WTC11 (cell line): ENCODE data around the gene MTURN. TPM values are rescaled to one million over a fixed set of nuclear protein-coding genes. Genes with fewer than 3 reads are reported as not detected.
"Not testable (repeated sequence)": the region's sequence is repeated elsewhere in the genome, so short reads cannot be mapped to it uniquely, and the experiment has no call there.

Experiments used
- ATAC-seq: fragments of 200-7000 bp; cut with Tn5 transposase; 2 replicates; pipeline ENCODE4 v1.10.0; 2021; ENCODE audit warnings: mild to moderate bottlenecking, moderate library complexity
- CTCF ChIA-PET: fragments of 300-600 bp; sonication (Branson Sonifier 250); formaldehyde crosslinking; loops from one replicate; lab custom pipeline; 2021; ENCODE audit warnings: antibody characterized with exemption; lab: Charles Lee
- POLR2A ChIA-PET: fragments of 350-600 bp; sonication (Branson Sonifier 250); formaldehyde crosslinking; loops from one replicate; lab custom pipeline; 2021; ENCODE audit warnings: antibody characterized with exemption; lab: Charles Lee
- DNase-seq: peaks from one replicate; pipeline ENCODE4 v3.0.0; 2021; ENCODE audit warnings: low spot score
- H3K27ac Mint-ChIP-seq: 2 replicates; pipeline ENCODE4 v1.8.0; 2021; ENCODE audit warnings: mixed read lengths
- H3K27me3 Mint-ChIP-seq: 2 replicates; pipeline ENCODE4 v1.8.0; 2021; ENCODE audit warnings: low read depth, mild to moderate bottlenecking, moderate library complexity, mixed read lengths
- H3K36me3 Mint-ChIP-seq: 2 replicates; pipeline ENCODE4 v1.8.0; 2021; ENCODE audit warnings: mixed read lengths
- H3K4me1 Mint-ChIP-seq: 2 replicates; pipeline ENCODE4 v1.8.0; 2022; ENCODE audit warnings: mixed read lengths
- H3K4me3 Mint-ChIP-seq: 2 replicates; pipeline ENCODE4 v1.8.0; 2021; ENCODE audit warnings: mild to moderate bottlenecking, moderate library complexity, mixed read lengths
- H3K9me3 Mint-ChIP-seq: 2 replicates; pipeline ENCODE4 v1.8.0; 2021; ENCODE audit warnings: mixed read lengths
- CREB1 ChIP-seq: sonication (generic); formaldehyde crosslinking; IDR thresholded peaks from 2 replicates; pipeline ENCODE4 v1.8.0; 2023; ENCODE audit warnings: mild to moderate bottlenecking, missing genetic modification reagents
- JAZF1 ChIP-seq: fragments of 250-450 bp; sonication (Bioruptor Pico); IDR thresholded peaks from 2 replicates; pipeline ENCODE4 v1.9.0; 2021; ENCODE audit warnings: moderate library complexity, mild to moderate bottlenecking, inconsistent platforms
- MXD4 ChIP-seq: fragments of 250-450 bp; sonication (Bioruptor Pico); IDR thresholded peaks from 2 replicates; pipeline ENCODE4 v1.8.0; 2021; ENCODE audit warnings: mild to moderate bottlenecking, moderate library complexity, borderline replicate concordance
- NFATC4 ChIP-seq: fragments of 250-450 bp; sonication (Bioruptor Pico); IDR thresholded peaks from 2 replicates; pipeline ENCODE4 v1.9.0; 2021; ENCODE audit warnings: mild to moderate bottlenecking
- NR3C1 ChIP-seq: sonication (generic); formaldehyde crosslinking; conservative IDR thresholded peaks from 2 replicates; pipeline ENCODE4 v1.8.1; 2023; ENCODE audit warnings: low read depth, mild to moderate bottlenecking, missing genetic modification reagents
- PRRX2 ChIP-seq: fragments of 250-450 bp; sonication (Bioruptor Pico); IDR thresholded peaks from 2 replicates; pipeline ENCODE4 v1.8.0; 2021; ENCODE audit warnings: mild to moderate bottlenecking
- RORB ChIP-seq: fragments of 250-450 bp; sonication (Bioruptor Pico); IDR thresholded peaks from 2 replicates; pipeline ENCODE4 v1.9.0; 2021; ENCODE audit warnings: mild to moderate bottlenecking
- SP1 ChIP-seq: sonication (generic); formaldehyde crosslinking; conservative IDR thresholded peaks from 2 replicates; pipeline ENCODE4 v1.8.1; 2022; ENCODE audit warnings: missing genetic modification reagents
- TEAD4 ChIP-seq: sonication (generic); formaldehyde crosslinking; IDR thresholded peaks from 2 replicates; pipeline ENCODE4 v1.8.0; 2022; ENCODE audit warnings: mild to moderate bottlenecking, missing genetic modification reagents
- ZNF121 ChIP-seq: sonication (generic); formaldehyde crosslinking; IDR thresholded peaks from 2 replicates; pipeline ENCODE4 v1.8.0; 2023; ENCODE audit warnings: missing genetic modification reagents
- ZNF263 ChIP-seq: sonication (generic); formaldehyde crosslinking; IDR thresholded peaks from 2 replicates; pipeline ENCODE4 v1.8.1; 2022; ENCODE audit warnings: low read depth, mild to moderate bottlenecking, moderate library complexity, missing genetic modification reagents
- ZNF416 ChIP-seq: fragments of 250-450 bp; sonication (Bioruptor Pico); IDR thresholded peaks from 2 replicates; pipeline ENCODE4 v1.9.0; 2021; ENCODE audit warnings: mild to moderate bottlenecking, inconsistent platforms
- total RNA-seq: library from RNA; stranded (reverse); gene quantifications from 3 replicates; pipeline ENCODE4 v1.2.3, GENCODE V29; 2021
- TF ChIP-seq, protein P1 (sequence below): sonication (generic); formaldehyde crosslinking; IDR thresholded peaks from 2 replicates; pipeline ENCODE4 v1.8.0; 2023; ENCODE audit warnings: missing genetic modification reagents, mild to moderate bottlenecking, borderline replicate concordance
- TF ChIP-seq, protein P2 (sequence below): fragments of 250-450 bp; sonication (Bioruptor Pico); IDR thresholded peaks from 2 replicates; pipeline ENCODE4 v2.1.2; 2022; ENCODE audit warnings: mild to moderate bottlenecking, moderate library complexity
- TF ChIP-seq, protein P3 (sequence below): sonication (generic); formaldehyde crosslinking; IDR thresholded peaks from 2 replicates; pipeline ENCODE4 v1.8.1; 2022; ENCODE audit warnings: mild to moderate bottlenecking, missing genetic modification reagents, moderate library complexity, borderline replicate concordance
- TF ChIP-seq, protein P4 (sequence below): sonication (generic); formaldehyde crosslinking; IDR thresholded peaks from 2 replicates; pipeline ENCODE4 v1.8.1; 2023; ENCODE audit warnings: mild to moderate bottlenecking, missing genetic modification reagents
- TF ChIP-seq, protein P5 (sequence below): fragments of 250-450 bp; sonication (Bioruptor Pico); IDR thresholded peaks from 2 replicates; pipeline ENCODE4 v1.9.0; 2021; ENCODE audit warnings: mild to moderate bottlenecking, borderline replicate concordance

MTURN gene
- total RNA-seq, 1 experiment from 2014 or later: 5.0 TPM

- no peak overlapping the region for H3K27ac Mint-ChIP-seq
- TF ChIP-seq CREB1 (CRISPR knock-in tag) (no peak), ZNF416 (CRISPR knock-in tag) (no peak), RORB (CRISPR knock-in tag) (no peak), NR3C1 (CRISPR knock-in tag) (no peak), ZNF263 (CRISPR knock-in tag) (no peak), JAZF1 (CRISPR knock-in tag) (no peak), TEAD4 (CRISPR knock-in tag) (no peak), SP1 (no peak), ZNF121 (CRISPR knock-in tag) (no peak), PRRX2 (CRISPR knock-in tag) (no peak), NFATC4 (CRISPR knock-in tag) (no peak), MXD4 (CRISPR knock-in tag) (no peak)
- TF ChIP-seq, protein P1, sequence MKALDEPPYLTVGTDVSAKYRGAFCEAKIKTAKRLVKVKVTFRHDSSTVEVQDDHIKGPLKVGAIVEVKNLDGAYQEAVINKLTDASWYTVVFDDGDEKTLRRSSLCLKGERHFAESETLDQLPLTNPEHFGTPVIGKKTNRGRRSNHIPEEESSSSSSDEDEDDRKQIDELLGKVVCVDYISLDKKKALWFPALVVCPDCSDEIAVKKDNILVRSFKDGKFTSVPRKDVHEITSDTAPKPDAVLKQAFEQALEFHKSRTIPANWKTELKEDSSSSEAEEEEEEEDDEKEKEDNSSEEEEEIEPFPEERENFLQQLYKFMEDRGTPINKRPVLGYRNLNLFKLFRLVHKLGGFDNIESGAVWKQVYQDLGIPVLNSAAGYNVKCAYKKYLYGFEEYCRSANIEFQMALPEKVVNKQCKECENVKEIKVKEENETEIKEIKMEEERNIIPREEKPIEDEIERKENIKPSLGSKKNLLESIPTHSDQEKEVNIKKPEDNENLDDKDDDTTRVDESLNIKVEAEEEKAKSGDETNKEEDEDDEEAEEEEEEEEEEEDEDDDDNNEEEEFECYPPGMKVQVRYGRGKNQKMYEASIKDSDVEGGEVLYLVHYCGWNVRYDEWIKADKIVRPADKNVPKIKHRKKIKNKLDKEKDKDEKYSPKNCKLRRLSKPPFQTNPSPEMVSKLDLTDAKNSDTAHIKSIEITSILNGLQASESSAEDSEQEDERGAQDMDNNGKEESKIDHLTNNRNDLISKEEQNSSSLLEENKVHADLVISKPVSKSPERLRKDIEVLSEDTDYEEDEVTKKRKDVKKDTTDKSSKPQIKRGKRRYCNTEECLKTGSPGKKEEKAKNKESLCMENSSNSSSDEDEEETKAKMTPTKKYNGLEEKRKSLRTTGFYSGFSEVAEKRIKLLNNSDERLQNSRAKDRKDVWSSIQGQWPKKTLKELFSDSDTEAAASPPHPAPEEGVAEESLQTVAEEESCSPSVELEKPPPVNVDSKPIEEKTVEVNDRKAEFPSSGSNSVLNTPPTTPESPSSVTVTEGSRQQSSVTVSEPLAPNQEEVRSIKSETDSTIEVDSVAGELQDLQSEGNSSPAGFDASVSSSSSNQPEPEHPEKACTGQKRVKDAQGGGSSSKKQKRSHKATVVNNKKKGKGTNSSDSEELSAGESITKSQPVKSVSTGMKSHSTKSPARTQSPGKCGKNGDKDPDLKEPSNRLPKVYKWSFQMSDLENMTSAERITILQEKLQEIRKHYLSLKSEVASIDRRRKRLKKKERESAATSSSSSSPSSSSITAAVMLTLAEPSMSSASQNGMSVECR (CRISPR knock-in tag): no peak
- TF ChIP-seq, protein P2, sequence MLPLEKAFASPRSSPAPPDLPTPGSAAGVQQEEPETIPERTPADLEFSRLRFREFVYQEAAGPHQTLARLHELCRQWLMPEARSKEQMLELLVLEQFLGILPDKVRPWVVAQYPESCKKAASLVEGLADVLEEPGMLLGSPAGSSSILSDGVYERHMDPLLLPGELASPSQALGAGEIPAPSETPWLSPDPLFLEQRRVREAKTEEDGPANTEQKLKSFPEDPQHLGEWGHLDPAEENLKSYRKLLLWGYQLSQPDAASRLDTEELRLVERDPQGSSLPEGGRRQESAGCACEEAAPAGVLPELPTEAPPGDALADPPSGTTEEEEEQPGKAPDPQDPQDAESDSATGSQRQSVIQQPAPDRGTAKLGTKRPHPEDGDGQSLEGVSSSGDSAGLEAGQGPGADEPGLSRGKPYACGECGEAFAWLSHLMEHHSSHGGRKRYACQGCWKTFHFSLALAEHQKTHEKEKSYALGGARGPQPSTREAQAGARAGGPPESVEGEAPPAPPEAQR: no peak
- TF ChIP-seq, protein P3, sequence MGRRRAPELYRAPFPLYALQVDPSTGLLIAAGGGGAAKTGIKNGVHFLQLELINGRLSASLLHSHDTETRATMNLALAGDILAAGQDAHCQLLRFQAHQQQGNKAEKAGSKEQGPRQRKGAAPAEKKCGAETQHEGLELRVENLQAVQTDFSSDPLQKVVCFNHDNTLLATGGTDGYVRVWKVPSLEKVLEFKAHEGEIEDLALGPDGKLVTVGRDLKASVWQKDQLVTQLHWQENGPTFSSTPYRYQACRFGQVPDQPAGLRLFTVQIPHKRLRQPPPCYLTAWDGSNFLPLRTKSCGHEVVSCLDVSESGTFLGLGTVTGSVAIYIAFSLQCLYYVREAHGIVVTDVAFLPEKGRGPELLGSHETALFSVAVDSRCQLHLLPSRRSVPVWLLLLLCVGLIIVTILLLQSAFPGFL (CRISPR knock-in tag): no peak
- TF ChIP-seq, protein P4, sequence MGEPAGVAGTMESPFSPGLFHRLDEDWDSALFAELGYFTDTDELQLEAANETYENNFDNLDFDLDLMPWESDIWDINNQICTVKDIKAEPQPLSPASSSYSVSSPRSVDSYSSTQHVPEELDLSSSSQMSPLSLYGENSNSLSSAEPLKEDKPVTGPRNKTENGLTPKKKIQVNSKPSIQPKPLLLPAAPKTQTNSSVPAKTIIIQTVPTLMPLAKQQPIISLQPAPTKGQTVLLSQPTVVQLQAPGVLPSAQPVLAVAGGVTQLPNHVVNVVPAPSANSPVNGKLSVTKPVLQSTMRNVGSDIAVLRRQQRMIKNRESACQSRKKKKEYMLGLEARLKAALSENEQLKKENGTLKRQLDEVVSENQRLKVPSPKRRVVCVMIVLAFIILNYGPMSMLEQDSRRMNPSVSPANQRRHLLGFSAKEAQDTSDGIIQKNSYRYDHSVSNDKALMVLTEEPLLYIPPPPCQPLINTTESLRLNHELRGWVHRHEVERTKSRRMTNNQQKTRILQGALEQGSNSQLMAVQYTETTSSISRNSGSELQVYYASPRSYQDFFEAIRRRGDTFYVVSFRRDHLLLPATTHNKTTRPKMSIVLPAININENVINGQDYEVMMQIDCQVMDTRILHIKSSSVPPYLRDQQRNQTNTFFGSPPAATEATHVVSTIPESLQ (CRISPR knock-in tag): no peak
- TF ChIP-seq, protein P5, sequence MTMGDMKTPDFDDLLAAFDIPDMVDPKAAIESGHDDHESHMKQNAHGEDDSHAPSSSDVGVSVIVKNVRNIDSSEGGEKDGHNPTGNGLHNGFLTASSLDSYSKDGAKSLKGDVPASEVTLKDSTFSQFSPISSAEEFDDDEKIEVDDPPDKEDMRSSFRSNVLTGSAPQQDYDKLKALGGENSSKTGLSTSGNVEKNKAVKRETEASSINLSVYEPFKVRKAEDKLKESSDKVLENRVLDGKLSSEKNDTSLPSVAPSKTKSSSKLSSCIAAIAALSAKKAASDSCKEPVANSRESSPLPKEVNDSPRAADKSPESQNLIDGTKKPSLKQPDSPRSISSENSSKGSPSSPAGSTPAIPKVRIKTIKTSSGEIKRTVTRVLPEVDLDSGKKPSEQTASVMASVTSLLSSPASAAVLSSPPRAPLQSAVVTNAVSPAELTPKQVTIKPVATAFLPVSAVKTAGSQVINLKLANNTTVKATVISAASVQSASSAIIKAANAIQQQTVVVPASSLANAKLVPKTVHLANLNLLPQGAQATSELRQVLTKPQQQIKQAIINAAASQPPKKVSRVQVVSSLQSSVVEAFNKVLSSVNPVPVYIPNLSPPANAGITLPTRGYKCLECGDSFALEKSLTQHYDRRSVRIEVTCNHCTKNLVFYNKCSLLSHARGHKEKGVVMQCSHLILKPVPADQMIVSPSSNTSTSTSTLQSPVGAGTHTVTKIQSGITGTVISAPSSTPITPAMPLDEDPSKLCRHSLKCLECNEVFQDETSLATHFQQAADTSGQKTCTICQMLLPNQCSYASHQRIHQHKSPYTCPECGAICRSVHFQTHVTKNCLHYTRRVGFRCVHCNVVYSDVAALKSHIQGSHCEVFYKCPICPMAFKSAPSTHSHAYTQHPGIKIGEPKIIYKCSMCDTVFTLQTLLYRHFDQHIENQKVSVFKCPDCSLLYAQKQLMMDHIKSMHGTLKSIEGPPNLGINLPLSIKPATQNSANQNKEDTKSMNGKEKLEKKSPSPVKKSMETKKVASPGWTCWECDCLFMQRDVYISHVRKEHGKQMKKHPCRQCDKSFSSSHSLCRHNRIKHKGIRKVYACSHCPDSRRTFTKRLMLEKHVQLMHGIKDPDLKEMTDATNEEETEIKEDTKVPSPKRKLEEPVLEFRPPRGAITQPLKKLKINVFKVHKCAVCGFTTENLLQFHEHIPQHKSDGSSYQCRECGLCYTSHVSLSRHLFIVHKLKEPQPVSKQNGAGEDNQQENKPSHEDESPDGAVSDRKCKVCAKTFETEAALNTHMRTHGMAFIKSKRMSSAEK: no peak
- H3K4me3 Mint-ChIP-seq: no peak overlapping the region
- POLR2A ChIA-PET: no interaction called here
- DNase-seq (no peak), ATAC-seq (no peak)
- peaks cover 2% of the 10 kb centered on the region; the same call in 1 of the 2 replicates for H3K27me3 Mint-ChIP-seq
- peaks cover 37% of the 10 kb centered on the region for H3K9me3 Mint-ChIP-seq
- CTCF ChIA-PET: no interaction called here
- H3K36me3 Mint-ChIP-seq: peaks cover 53% of the 10 kb centered on the region
- peaks cover 4% of the 10 kb centered on the region for H3K4me1 Mint-ChIP-seq
These were observed 41.3 kb upstream of the MTURN start for GRCh38 chr7:30093420-30093952.

GRCh38 chr7:30098599-30098998 lies 36.2 kb upstream of the MTURN start:
- POLR2A ChIA-PET, H3K27ac Mint-ChIP-seq, DNase-seq, H3K4me1 Mint-ChIP-seq, H3K27me3 Mint-ChIP-seq, CTCF ChIA-PET, H3K4me3 Mint-ChIP-seq, ATAC-seq: not testable (repeated sequence)
- Mint-ChIP-seq H3K9me3 (peaks cover 59% of the 10 kb centered on the region), H3K36me3 (peaks cover 66% of the 10 kb centered on the region)
